Measurements from ENCODE around the gene ZNF77. TPM values are rescaled to one million over a fixed set of nuclear protein-coding genes. Genes with fewer than 3 reads are reported as not detected.
"Not testable (repeated sequence)": the region's sequence is repeated elsewhere in the genome, so short reads cannot be mapped to it uniquely, and the experiment has no call there.

ZNF77 gene
- polyA plus RNA-seq, 3 donors, result 7.5 to 9.1 (median 7.6) TPM

DNA sequence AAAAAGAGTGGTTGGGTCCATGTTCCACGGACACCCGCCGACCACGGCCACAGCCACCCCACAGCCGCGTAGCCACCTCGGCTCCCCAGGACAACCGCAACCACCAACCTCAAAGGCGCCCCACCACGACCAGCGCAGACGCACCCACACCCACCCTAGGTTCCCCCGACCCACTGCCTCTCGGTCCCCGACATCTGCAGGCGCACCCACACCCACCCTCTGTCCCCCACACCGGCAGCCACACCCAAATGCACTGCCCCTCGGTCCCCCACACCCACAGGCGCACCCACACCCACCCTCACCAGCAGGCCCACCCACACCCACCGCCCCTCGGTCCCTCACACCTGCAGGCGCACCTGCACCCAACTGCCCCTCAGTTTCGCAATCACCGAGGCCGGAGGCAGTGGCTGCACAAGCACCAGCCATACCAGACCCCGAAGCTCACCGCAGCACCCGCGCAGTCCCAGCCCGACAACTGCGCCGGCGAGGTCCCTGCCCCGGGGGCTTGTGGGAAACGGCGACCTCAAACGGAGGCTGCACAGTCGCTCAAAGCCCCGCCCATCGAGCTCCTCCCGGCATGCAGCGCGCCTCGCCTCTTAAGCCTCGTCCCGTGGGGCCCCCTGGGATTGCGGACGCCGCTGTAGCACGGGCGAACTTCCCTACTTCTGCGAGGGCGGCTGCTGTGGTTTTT, 18.3 kb downstream of the ZNF77 start:
- no peak for DNase-seq

DNA sequence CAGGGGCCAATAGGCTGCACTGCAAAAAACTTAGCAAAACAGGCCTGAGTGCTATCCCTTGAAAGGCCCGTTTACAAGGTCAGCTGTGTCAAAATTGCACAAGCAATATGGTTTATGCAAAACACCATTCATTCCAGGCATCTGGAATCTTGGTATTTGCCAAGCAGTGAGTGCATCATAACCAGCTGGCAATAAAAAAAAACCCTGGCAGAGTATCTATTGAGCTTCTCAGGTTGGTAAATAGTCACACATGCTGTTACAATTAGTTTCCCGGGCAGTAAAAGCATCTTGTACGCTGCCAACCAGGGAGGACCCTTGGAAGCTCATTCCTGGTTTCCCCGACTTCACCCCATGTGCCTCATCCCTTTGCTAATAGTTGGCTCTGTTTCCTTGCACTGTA, 21.3 kb downstream of the ZNF77 start:
- no peak for DNase-seq

DNA sequence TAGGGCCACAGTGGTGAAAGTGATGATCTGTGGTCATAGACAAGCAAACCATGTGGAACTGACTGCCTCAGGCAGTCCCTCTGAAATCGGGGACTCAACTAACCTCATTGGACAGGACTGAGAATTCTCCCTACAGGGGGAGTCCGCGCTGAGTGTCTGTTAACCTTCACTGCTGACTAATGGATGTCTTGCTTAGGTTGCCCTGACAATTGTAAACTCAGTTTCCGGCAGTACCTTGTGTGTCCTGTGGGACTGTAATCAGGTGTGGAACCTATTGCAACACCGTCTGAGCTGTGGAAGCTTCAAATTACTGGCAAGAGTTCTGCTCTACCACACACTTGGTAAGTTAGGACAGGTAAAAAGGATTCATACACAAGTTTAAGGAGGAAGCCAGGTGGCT, 21.8 kb downstream of the ZNF77 start:
- DNase-seq, result no peak

DNA sequence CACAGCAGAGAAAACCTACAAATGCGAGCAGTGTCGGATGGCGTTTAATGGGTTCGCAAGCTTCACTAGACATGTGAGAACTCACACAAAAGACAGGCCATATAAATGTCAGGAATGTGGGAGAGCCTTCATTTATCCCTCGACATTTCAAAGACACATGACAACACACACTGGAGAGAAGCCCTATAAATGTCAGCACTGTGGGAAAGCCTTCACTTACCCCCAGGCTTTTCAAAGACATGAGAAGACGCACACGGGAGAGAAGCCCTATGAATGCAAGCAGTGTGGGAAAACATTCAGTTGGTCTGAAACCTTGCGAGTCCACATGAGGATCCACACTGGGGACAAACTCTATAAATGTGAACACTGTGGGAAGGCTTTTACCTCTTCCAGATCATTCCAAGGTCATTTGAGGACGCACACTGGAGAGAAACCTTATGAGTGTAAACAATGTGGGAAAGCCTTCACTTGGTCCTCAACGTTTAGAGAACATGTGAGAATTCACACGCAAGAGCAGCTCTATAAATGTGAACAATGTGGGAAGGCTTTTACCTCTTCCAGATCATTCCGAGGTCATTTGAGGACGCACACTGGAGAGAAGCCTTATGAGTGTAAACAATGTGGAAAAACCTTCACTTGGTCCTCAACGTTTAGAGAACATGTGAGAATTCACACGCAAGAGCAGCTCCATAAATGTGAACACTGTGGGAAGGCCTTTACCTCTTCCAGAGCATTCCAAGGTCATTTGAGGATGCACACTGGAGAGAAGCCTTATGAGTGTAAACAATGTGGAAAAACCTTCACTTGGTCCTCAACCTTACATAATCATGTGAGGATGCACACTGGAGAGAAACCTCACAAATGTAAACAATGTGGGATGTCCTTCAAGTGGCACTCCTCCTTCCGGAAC, 27.2 kb downstream of the ZNF77 start:
- no peak for DNase-seq

DNA sequence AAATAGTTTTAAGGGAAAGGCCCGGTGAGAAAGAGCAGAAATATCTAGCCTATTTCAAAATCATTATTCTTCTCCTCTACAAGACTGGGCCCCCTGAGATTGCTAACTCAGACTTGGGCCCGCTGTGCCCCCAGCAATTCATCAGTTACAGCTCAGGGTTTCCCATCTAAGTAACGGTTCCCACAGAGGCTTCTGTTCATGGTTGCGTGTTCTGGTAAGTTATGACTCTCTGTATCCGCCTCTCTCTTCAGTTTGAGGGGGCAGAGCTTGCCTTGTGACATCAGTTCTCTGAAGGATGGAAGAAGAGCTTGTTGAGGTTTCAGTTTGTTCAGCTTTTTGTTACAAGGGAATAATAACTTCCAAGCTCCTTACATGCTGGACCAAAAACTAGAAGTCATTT, 32.5 kb downstream of the ZNF77 start:
- no peak for DNase-seq

DNA sequence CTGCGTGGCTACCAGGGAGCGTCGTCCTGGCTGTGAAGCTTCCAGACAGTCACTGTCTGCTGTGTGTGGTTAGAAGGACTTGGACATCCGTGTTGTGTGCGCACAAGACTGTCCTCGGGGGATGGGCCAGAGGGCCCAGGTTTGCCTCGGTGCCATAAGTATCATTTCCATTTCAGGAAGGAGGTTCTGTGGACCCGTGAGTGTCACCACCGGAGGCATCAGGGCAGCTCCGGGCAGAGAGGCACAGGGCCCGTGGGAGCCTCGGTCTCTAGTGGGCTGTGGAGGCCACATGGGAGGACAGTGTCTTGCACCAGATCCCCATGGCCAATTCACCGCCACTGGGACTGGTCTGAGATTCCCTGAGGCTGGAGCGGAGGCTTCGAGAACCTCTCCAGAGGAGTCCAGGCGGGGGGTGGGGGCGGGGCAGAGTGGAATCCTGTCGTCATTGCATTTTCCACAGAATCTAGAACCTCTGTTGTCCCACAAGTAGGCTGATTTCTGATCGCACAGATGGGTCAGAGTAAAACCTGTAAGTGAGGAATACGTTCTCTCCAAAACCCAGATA, 38.1 kb downstream of the ZNF77 start:
- no peak for DNase-seq

DNA sequence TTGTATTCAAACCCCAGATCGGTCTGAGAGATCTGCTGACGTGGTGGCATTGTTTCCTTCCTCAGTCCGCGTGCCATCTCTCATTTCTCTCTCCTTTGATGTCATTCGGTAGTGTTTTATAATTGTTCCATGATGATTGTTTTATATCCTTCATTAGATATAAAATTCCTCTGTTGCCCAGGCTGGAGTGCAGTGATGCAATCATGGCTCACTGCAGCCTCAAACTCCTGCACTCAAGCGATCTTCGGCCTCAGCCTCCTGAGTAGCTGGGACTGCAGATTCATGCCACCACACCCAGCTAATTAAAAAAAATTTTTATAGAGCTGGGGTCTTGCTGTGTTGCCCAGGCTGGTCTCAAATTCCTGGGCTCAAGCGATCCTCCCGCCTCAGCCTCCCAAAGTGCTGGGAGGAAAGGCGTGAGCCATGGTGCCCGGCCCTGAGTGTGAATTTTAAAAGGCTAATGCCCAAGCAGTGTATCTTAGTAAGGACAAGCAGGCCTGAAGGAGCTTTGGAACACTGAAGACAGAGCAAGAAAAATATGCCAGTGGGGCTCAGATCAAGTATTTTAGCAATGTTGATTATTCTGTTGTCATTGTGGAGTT, 38.8 kb downstream of the ZNF77 start:
- DNase-seq, result no peak

DNA sequence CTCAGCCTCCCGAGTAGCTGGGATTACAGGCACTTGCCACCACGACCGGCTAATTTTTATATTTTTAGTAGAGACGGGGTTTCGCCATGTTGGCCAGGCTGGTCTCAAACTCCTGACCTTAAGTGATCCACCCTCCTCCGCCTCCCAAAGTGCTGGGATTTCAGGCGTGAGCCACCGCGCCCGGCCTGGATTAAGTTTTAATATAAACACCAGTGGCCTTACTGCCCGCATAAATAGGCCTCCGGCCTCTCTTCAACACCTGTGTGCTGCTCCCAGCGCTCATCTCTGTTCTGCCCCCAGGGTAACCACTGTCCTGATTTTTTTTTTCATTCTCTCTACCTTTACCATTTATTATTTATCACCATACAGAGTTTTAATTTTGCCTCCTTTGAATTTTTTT, 41.4 kb downstream of the ZNF77 start:
- DNase-seq, result not testable (repeated sequence)

DNA sequence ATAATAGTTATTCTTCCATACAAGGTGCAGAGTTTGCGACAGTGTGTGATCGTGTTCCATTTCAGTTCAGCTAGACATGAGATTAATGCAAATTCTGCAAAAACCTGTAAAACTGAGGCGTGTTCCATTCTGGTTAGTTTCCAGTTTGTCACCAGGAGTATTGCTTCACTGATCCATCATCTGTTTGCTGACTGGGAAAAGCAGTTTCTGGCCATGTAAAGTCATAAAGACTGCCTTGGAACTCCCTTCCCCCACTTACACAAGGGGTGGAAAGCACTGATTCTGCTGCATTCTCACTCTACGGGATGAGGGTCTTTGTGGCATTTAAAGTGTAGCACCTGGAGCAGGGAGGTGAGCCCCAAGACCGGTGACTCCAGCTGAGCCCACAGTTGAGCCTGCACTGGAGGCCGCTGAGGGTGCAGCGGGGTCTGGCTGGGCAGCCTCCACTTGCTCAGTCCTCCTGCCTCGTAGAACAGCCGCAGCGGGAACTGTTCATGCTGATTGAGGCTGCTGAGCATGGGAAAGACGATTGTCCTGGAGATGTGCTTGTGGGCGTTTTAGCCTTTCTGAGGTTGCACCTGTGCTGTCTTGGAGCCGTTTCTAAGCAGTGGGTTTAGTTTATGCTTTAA, 42.1 kb downstream of the ZNF77 start:
- no peak for DNase-seq

DNA sequence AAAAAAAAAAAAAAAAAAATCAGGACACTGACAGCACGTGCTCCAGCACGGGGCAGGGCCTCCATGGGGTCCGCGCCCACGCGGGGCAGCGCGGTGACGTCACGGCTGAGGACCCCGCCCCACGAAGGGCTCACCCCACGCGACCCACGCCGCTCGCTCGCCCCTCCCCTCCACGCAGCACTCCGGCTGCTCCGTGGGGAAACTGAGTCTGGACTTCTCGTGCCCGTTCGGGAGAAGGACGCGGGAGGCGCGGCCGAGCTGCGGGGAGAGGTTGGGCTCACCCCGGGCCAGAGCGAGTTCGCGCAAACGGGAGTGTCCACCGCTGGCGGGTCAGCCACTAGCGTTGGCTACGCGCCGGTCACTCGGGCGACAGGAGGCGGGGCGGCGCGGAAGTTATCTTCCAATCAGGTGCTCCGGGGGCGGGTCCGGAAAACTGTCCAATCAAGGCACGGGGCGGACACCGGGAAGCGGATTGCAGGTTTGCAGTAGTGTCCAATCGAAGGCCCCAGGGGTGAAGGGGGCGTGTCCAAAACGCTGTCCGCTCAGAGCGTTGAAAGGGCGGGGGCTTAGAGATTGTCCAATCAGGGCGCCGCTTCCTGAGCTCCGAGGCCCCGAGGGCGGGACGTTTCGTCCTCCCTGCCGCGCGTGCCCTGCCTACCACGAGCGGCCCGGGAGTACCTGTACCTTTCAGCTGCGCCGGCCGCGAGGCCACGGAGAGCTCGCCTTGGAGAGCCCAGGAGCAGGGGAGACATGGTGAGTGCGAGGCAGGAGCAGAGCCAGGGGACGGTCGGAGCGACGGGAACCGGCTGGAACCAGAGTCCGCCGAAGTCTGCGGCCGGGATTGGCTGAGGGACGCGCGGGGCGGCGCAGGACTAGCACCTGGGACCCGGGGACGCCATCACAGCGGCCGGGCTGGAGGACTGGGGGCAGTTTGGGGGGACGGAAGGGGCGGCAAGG, 44.2 kb downstream of the ZNF77 start, which contains the start of gene ZNF57:
Gene ZNF57 (plus strand): TSS at position 633 of the 957 bp plus-strand sequence. CDS start 118 bp downstream, at position 751.
- DNase-seq, result peak; percentile 99

DNA sequence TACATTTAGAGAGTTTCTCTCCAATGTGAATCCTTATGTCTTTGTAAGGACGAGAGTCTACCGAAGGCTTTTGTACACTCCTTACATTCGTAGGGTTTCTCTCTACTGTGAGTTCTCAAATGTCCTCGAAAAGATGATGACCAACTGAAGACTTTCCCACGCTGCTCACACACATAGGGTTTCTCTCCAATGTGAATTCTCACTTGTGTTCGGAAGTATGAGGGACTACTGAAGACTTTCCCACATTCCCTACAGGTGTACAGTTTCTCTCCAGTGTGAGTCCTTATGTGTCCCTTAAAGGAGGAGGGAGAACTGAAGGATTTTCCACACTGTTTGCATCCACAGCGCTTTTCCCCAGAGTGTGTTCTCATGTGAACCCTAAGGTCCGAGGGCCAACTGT, 48.1 kb downstream of the ZNF77 start:
- DNase-seq, result no peak

DNA sequence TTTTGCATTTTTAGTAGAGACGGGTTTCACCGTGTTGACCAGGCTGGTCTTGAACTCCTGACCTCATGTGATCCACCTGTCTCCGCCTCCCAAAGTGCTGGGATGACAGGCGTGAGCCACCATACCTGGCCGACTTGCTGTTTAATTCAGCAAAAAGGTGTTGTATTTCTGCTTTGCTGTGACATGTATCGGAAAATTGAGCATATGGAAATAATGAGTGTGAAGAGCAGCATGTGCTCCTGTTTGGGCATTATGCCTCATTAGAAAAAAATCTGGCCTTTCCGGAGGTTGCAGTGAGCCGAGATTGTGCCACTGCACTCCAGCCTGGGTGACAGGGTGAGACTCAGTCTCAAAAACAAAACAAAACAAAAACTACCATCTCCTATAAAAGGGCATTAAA, 54.2 kb downstream of the ZNF77 start:
- DNase-seq, result not testable (repeated sequence)

DNA sequence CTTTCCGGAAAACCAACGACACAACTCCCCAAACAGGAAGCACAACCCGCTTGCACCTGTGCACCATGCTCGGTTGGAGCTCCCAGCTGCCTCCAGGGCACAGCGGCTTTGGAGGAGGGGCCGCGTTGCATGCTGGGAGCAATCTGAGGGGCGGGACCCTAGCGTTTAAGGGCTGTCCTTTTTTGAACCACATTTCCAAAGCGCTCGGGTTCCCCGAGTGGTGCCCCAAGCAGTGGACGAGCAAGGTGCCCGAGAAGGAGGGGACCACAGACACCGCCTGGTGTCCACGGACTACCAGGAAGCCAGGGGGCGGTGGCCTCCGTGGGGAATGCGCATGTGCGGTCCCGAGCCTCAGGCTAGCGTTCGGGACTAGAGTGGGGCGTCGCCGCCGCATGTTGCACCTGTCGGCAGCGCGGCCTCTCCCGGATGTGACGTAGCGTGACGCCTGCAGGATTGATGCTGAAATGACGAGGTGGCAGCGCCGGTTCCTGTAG, 56.0 kb downstream of the ZNF77 start:
- DNase-seq, result no peak

DNA sequence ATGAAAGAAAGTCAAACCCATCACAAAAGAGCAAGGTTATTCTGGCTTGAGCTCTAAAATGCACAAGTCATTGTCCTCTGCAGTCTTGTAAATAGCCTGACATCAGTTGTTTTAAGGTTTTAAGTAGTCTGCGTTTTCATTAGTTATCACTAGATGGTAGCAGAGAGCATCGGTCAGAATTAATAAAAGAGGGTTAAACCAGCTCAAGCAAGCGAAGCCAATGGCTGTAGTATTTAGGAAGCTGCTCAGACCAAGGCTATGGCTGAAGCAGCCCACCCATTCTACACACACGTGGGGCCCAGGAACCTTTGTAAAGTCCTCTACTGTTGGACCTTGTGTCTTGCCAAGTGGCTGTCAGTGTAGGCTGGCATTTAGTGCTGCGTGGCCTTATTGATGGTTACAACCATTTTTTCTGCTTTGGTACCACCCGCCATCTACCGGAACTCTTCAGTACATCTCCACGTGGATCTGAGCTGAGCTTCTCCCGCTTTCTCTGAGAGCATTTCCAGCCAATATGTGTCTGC, 57.3 kb downstream of the ZNF77 start:
- DNase-seq, result peak; percentile 74

DNA sequence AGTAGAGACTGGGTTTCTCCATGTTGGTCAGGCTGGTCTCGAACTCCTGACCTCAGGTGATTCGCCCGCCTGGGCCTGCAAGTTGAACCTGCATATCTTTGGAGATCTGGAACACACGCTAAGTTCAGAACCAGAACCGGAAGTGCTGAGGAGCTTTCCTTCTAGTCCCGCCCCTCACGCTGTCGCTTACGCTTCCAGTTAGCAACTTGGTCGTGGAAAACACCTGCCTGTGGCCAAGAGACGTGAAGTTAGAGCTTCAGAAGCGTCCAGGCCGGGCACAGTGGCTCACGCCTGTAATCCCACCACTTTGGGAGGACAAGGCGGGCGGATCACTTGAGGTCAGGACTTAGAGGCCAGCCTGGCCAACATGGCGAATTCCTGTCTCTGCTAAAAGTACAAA, 59.0 kb downstream of the ZNF77 start:
- DNase-seq, result no peak

DNA sequence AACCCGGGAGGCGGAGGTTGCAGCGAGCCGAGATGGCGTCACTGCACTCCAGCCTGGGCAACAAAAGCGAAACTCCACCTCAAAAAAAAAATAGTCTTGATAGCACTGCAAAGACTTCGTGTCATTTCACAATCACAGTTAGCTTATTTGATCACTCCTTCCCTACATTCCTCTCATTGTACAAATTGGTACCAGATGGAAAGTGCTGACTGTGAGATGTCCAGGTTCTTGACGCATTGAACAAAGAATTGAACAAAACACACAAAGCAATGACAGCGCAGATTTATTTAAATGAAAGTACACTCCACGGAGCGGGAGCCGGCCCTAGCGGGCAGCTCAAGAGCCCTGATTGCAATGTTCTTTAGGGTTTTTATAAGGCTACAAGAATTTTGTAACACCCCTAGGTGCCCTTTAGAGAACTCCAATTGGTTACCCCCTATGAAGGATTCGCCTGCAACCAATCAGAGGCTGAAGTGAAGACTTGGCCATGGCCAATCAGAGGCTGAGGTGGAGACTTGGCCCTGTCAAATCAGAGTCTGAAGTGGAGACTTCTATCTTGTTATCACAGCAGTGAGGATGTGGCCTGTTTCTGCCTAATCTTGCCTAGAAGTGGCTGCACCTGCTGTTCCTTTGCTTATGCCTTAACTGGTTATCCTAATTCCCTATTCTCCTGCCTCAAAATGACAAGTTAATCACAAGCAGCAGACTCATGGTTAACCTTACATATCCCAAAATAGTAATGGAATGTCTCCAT, 60.9 kb downstream of the ZNF77 start:
- no peak for DNase-seq
